H1 (cell line): ENCODE data around the gene RNF5. TPM values are rescaled to one million over a fixed set of nuclear protein-coding genes. Genes with fewer than 3 reads are reported as not detected.

Experiments
- CBX8 ChIP-seq: fragments of 300-800, 300-1000 bp; sonication (generic); IDR thresholded peaks from 2 replicates; pipeline ENCODE4 v1.7.1; 2016; ENCODE audit warnings: low read depth, low read length, borderline replicate concordance
- CEBPB ChIP-seq: IDR thresholded peaks from 2 replicates; pipeline ENCODE4 v1.6.1; 2012; ENCODE audit warnings: low read depth, low read length
- CHD1 ChIP-seq: IDR thresholded peaks from 2 replicates; pipeline ENCODE4 v1.6.1; 2012; ENCODE audit warnings: low read depth, low read length, improper control_type of control experiment
- CTBP2 ChIP-seq: IDR thresholded peaks from 2 replicates; pipeline ENCODE4 v1.7.0; 2011; ENCODE audit warnings: borderline replicate concordance, mild to moderate bottlenecking, moderate library complexity, mixed read lengths, low read length; ENCODE audit not compliant: insufficient read depth, insufficient read length
- JUND ChIP-seq: IDR thresholded peaks from 2 replicates; pipeline ENCODE4 v1.6.1; 2011; ENCODE audit warnings: mild to moderate bottlenecking, improper control_type of control experiment, low read length
- KDM1A ChIP-seq: fragments of 200-600, 300-600 bp; sonication (generic); IDR thresholded peaks from 2 replicates; pipeline ENCODE4 v1.7.1; 2016; ENCODE audit warnings: mild to moderate bottlenecking, low read length, borderline replicate concordance
- KDM5A ChIP-seq: fragments of 200-600 bp; IDR thresholded peaks from 2 replicates; pipeline ENCODE4 v1.7.1; 2012; ENCODE audit warnings: mild to moderate bottlenecking, low read length, inconsistent platforms, mixed read lengths
- SRF ChIP-seq: IDR thresholded peaks from 2 replicates; pipeline ENCODE4 v1.6.1; 2011; ENCODE audit warnings: mild to moderate bottlenecking, low read depth, low read length, moderate library complexity
- TAF1 ChIP-seq: IDR thresholded peaks from 2 replicates; pipeline ENCODE4 v1.6.1; 2011; ENCODE audit warnings: mild to moderate bottlenecking, low read depth, low read length
- polyA plus RNA-seq, 7 experiments: library from polyadenylated mRNA; depleted of rRNA in 3 of 7; stranded (reverse) in 5 of 7; unstranded in 2 of 7; fragments of >200 nt in 5 of 7; fragments of 200-250 nt in 2 of 7; gene quantifications; 1 replicate in 5 of 7; 2 replicates in 1 of 7; 4 replicates in 1 of 7; pipeline versions ENCODE4 v1.2.1 to v1.2.3, GENCODE V29; 2011 to 2013; ENCODE audit warnings: missing spikeins in 2 of 7, mixed read lengths in 2 of 7
- total RNA-seq: library from RNA; stranded (reverse); fragmentation: NEBNext Ultra II Directional; extraction: Animal tissue kit (Norgen Biotek cat#: 25700); gene quantifications from 2 replicates; pipeline ENCODE4 v1.2.1, GENCODE V29; 2021
- TF ChIP-seq, protein P1 (sequence below): fragments of 300-600 bp; sonication (generic); IDR thresholded peaks from 2 replicates; pipeline ENCODE4 v1.7.1; 2012; ENCODE audit warnings: low read length, moderate library complexity, mild to moderate bottlenecking, inconsistent platforms; ENCODE audit not compliant: insufficient replicate concordance

RNF5 gene
- total and polyA plus RNA-seq, 2 of the 8 experiments (the other 6 are each of a cell fraction or from before 2014, with no cell fraction given), result 90.0 to 158 TPM

DNA sequence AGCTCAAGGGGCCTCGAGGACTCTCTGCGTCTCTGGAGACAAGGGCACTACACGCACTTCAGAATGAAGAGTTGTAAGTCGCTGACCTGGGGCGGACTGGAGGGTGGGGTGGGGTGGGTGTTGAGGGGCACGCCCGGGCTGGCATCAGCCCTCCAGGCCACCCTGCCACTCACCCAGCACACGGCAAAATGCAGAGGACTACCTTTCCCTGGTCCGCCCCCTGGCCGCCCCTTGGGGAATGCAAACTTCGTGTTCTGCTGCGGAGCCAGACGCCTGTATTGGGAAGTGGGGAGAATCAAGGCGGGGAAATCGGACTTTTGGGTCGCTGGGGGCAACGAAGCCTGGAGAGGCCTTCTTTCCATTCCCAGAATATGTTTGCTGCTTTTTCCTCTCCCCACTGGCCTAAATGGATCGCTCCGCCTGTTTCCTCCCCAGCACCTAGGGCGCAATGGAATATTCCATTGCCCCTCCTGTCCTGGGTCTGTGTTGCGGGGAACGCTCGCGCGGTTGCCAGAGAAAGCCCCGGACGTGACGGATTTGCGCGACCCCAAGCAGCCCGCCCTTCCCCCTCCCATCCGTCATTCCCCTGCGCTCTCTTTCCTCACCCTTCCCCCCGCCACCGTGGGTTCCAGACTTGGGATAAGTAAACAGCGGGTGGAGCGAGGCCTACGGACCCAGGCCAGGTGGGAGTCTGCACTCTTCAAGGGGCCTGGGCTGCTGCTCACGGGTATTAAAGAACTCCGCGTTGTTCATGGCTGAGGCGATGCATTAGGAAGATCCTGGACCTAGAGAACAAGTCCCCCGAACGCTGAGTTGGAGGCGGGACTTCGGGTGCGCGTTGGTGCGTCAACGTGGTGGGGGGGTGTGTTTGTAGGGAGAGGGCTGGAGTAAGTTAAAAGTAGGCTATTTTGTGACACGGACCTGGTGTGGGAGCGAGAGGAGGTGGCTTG lies 24.4 kb upstream of the RNF5 start, which contains the start of gene PPT2 (continued):
- TF ChIP-seq SRF (peak; percentile 79), JUND (peak; percentile 92), KDM1A (no peak), TAF1 (peak; percentile 70; the same call in 1 of the 2 replicates), CHD1 (peak; percentile 91), KDM5A (peak; percentile 78), CTBP2 (no peak), CEBPB (no peak), CBX8 (no peak)
- TF ChIP-seq, protein P1, sequence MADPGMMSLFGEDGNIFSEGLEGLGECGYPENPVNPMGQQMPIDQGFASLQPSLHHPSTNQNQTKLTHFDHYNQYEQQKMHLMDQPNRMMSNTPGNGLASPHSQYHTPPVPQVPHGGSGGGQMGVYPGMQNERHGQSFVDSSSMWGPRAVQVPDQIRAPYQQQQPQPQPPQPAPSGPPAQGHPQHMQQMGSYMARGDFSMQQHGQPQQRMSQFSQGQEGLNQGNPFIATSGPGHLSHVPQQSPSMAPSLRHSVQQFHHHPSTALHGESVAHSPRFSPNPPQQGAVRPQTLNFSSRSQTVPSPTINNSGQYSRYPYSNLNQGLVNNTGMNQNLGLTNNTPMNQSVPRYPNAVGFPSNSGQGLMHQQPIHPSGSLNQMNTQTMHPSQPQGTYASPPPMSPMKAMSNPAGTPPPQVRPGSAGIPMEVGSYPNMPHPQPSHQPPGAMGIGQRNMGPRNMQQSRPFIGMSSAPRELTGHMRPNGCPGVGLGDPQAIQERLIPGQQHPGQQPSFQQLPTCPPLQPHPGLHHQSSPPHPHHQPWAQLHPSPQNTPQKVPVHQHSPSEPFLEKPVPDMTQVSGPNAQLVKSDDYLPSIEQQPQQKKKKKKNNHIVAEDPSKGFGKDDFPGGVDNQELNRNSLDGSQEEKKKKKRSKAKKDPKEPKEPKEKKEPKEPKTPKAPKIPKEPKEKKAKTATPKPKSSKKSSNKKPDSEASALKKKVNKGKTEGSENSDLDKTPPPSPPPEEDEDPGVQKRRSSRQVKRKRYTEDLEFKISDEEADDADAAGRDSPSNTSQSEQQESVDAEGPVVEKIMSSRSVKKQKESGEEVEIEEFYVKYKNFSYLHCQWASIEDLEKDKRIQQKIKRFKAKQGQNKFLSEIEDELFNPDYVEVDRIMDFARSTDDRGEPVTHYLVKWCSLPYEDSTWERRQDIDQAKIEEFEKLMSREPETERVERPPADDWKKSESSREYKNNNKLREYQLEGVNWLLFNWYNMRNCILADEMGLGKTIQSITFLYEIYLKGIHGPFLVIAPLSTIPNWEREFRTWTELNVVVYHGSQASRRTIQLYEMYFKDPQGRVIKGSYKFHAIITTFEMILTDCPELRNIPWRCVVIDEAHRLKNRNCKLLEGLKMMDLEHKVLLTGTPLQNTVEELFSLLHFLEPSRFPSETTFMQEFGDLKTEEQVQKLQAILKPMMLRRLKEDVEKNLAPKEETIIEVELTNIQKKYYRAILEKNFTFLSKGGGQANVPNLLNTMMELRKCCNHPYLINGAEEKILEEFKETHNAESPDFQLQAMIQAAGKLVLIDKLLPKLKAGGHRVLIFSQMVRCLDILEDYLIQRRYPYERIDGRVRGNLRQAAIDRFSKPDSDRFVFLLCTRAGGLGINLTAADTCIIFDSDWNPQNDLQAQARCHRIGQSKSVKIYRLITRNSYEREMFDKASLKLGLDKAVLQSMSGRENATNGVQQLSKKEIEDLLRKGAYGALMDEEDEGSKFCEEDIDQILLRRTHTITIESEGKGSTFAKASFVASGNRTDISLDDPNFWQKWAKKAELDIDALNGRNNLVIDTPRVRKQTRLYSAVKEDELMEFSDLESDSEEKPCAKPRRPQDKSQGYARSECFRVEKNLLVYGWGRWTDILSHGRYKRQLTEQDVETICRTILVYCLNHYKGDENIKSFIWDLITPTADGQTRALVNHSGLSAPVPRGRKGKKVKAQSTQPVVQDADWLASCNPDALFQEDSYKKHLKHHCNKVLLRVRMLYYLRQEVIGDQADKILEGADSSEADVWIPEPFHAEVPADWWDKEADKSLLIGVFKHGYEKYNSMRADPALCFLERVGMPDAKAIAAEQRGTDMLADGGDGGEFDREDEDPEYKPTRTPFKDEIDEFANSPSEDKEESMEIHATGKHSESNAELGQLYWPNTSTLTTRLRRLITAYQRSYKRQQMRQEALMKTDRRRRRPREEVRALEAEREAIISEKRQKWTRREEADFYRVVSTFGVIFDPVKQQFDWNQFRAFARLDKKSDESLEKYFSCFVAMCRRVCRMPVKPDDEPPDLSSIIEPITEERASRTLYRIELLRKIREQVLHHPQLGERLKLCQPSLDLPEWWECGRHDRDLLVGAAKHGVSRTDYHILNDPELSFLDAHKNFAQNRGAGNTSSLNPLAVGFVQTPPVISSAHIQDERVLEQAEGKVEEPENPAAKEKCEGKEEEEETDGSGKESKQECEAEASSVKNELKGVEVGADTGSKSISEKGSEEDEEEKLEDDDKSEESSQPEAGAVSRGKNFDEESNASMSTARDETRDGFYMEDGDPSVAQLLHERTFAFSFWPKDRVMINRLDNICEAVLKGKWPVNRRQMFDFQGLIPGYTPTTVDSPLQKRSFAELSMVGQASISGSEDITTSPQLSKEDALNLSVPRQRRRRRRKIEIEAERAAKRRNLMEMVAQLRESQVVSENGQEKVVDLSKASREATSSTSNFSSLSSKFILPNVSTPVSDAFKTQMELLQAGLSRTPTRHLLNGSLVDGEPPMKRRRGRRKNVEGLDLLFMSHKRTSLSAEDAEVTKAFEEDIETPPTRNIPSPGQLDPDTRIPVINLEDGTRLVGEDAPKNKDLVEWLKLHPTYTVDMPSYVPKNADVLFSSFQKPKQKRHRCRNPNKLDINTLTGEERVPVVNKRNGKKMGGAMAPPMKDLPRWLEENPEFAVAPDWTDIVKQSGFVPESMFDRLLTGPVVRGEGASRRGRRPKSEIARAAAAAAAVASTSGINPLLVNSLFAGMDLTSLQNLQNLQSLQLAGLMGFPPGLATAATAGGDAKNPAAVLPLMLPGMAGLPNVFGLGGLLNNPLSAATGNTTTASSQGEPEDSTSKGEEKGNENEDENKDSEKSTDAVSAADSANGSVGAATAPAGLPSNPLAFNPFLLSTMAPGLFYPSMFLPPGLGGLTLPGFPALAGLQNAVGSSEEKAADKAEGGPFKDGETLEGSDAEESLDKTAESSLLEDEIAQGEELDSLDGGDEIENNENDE, result no peak
